Measurements from ENCODE around the gene CFL2.
"Not testable (repeated sequence)": the region's sequence is repeated elsewhere in the genome, so short reads cannot be mapped to it uniquely, and the experiment has no call there.

The CFL2 gene

GRCh38 chr14:34711169-34711568 is 3.2 kb downstream of the CFL2 start:
- peak; percentile 78 for DNase-seq

GRCh38 chr14:34710744-34711143 is 3.6 kb downstream of the CFL2 start:
- no peak for DNase-seq

- no peak for DNase-seq
Observed at GRCh38 chr14:34710006-34710405, 4.4 kb downstream of the CFL2 start.

- DNase-seq, result no peak
Observed at GRCh38 chr14:34707722-34708121, 6.7 kb downstream of the CFL2 start.

GRCh38 chr14:34701808-34702207 is 12.6 kb downstream of the CFL2 start:
- DNase-seq, result no peak

- peak; percentile 67 for DNase-seq
Observed at GRCh38 chr14:34700622-34701130, 13.7 kb downstream of the CFL2 start.

GRCh38 chr14:34699873-34700621 is 14.3 kb downstream of the CFL2 start:
- DNase-seq, result peak; percentile 97

- DNase-seq, result not testable (repeated sequence)
Observed at GRCh38 chr14:34694216-34694615, 20.2 kb downstream of the CFL2 start.

GRCh38 chr14:34693228-34693939 is 21.0 kb downstream of the CFL2 start:
- DNase-seq, result peak; percentile 94

- no peak for DNase-seq
Observed at GRCh38 chr14:34692898-34693227, 21.5 kb downstream of the CFL2 start.

- peak; percentile 34 for DNase-seq
Observed at GRCh38 chr14:34692348-34692747, 22.0 kb downstream of the CFL2 start.

- DNase-seq, result no peak
Observed at GRCh38 chr14:34691206-34691605, 23.2 kb downstream of the CFL2 start.

- DNase-seq, result no peak
Observed at GRCh38 chr14:34688470-34689206, 25.8 kb downstream of the CFL2 start.

GRCh38 chr14:34685819-34686428 is 28.5 kb downstream of the CFL2 start:
- DNase-seq, result no peak

GRCh38 chr14:34684578-34684977 is 29.8 kb downstream of the CFL2 start:
- DNase-seq, result no peak

- DNase-seq, result no peak
Observed at GRCh38 chr14:34682787-34683321, 31.5 kb downstream of the CFL2 start.

- peak; percentile 26 for DNase-seq
Observed at GRCh38 chr14:34680806-34681479, 33.5 kb downstream of the CFL2 start.

GRCh38 chr14:34678735-34679134 is 35.7 kb downstream of the CFL2 start:
- DNase-seq, result no peak

- peak; percentile 55 for DNase-seq
Observed at GRCh38 chr14:34678306-34678705, 36.1 kb downstream of the CFL2 start.

- DNase-seq, result peak; percentile 89
Observed at GRCh38 chr14:34676516-34677211, 37.7 kb downstream of the CFL2 start.

GRCh38 chr14:34673702-34674101 is 40.7 kb downstream of the CFL2 start:
- no peak for DNase-seq

- DNase-seq, result no peak
Observed at GRCh38 chr14:34671716-34672115, 42.7 kb downstream of the CFL2 start.

Measured in NCI-H69 (cell line).